GM18511 (cell line): Measurements from ENCODE around the gene TMEM258.
A peak's percentile ranks its signal among the peaks of the same experiment; 100 is the strongest.

Experiments used
- ATAC-seq: cut with Tn5 transposase; IDR thresholded peaks from one replicate; pipeline ENCODE4 v1.9.1; 2021; ENCODE audit warnings: mild to moderate bottlenecking, moderate library complexity; ENCODE audit not compliant: unreplicated experiment

Gene TMEM258

GRCh38 chr11:61826930-61827570 lies 34.7 kb upstream of the TMEM258 start:
- peak; percentile 19 for ATAC-seq

- ATAC-seq = no peak
Observed at GRCh38 chr11:61820174-61820573, 27.8 kb upstream of the TMEM258 start.

GRCh38 chr11:61817471-61818202 lies 25.2 kb upstream of the TMEM258 start:
- ATAC-seq = no peak

- ATAC-seq = peak; percentile 55
Observed at GRCh38 chr11:61816736-61817455, 24.5 kb upstream of the TMEM258 start, which contains the start of gene FADS1. TSS of gene FADS1 (minus strand) at chr11:61817003. CDS start at chr11:61816929, 74 bp downstream.

- ATAC-seq = peak; percentile 44
Observed at GRCh38 chr11:61815790-61816735, 23.7 kb upstream of the TMEM258 start.

GRCh38 chr11:61814958-61815789 lies 22.8 kb upstream of the TMEM258 start:
- ATAC-seq = peak; percentile 54

GRCh38 chr11:61814247-61814957 lies 22.0 kb upstream of the TMEM258 start:
- no peak for ATAC-seq

GRCh38 chr11:61812736-61813411 lies 20.5 kb upstream of the TMEM258 start:
- no peak for ATAC-seq

GRCh38 chr11:61811831-61812230 lies 19.4 kb upstream of the TMEM258 start:
- no peak for ATAC-seq

- no peak for ATAC-seq
Observed at GRCh38 chr11:61810671-61811175, 18.3 kb upstream of the TMEM258 start.

GRCh38 chr11:61806785-61807184 lies 14.4 kb upstream of the TMEM258 start:
- ATAC-seq = no peak

GRCh38 chr11:61805146-61805545 lies 12.7 kb upstream of the TMEM258 start:
- ATAC-seq = no peak

- no peak for ATAC-seq
Observed at GRCh38 chr11:61803889-61804647, 11.7 kb upstream of the TMEM258 start.

- no peak for ATAC-seq
Observed at GRCh38 chr11:61802605-61803004, 10.2 kb upstream of the TMEM258 start.

GRCh38 chr11:61800331-61801281 lies 8.2 kb upstream of the TMEM258 start:
- ATAC-seq = no peak

- no peak for ATAC-seq
Observed at GRCh38 chr11:61799665-61800284, 7.4 kb upstream of the TMEM258 start.
